GM18858 (cell line): ENCODE results near the gene CTSL.

Source experiments
- ATAC-seq: cut with Tn5 transposase; IDR thresholded peaks from one replicate; pipeline ENCODE4 v1.9.1; 2021; ENCODE audit not compliant: unreplicated experiment

CTSL gene

GRCh38 chr9:87725900-87726709, at the start of gene CTSL:
Gene CTSL (plus strand): TSS chr9:87726119. CDS start chr9:87727604, 1,485 bp downstream.
- ATAC-seq: no peak

- no peak for ATAC-seq
These were observed 48.7 kb upstream of the CTSL start for GRCh38 chr9:87676976-87677775.

- no peak for ATAC-seq
These were observed 47.9 kb upstream of the CTSL start for GRCh38 chr9:87677776-87678587.

GRCh38 chr9:87678650-87679355, 47.1 kb upstream of the CTSL start:
- ATAC-seq: no peak

- ATAC-seq: no peak
These were observed 44.5 kb upstream of the CTSL start for GRCh38 chr9:87681271-87682061.

- ATAC-seq: no peak
These were observed 43.8 kb upstream of the CTSL start for GRCh38 chr9:87682085-87682484.

GRCh38 chr9:87682618-87683017, 43.3 kb upstream of the CTSL start:
- ATAC-seq: no peak

- ATAC-seq: no peak
These were observed 41.9 kb upstream of the CTSL start for GRCh38 chr9:87683751-87684626.

GRCh38 chr9:87684627-87685219, 41.2 kb upstream of the CTSL start:
- no peak for ATAC-seq

GRCh38 chr9:87685441-87685840, 40.5 kb upstream of the CTSL start:
- no peak for ATAC-seq

- ATAC-seq: no peak
These were observed 39.9 kb upstream of the CTSL start for GRCh38 chr9:87685871-87686519.

GRCh38 chr9:87686520-87687090, 39.3 kb upstream of the CTSL start:
- no peak for ATAC-seq

- ATAC-seq: no peak
These were observed 38.7 kb upstream of the CTSL start for GRCh38 chr9:87687207-87687606.

GRCh38 chr9:87694236-87694755, 31.6 kb upstream of the CTSL start:
- no peak for ATAC-seq

GRCh38 chr9:87695523-87695922, 30.4 kb upstream of the CTSL start:
- no peak for ATAC-seq

- no peak for ATAC-seq
These were observed 29.3 kb upstream of the CTSL start for GRCh38 chr9:87696641-87697040.

- ATAC-seq: no peak
These were observed 27.7 kb upstream of the CTSL start for GRCh38 chr9:87698069-87698809.
